Endothelial cell (in vitro differentiated cells): ENCODE data around the gene SEC23B. TPM values are rescaled to one million over a fixed set of nuclear protein-coding genes. Genes with fewer than 3 reads are reported as not detected.

Source experiments
- DNase-seq: peaks from one replicate; pipeline ENCODE4 v3.0.0; 2021; ENCODE audit warnings: low spot score
- H3K27ac Mint-ChIP-seq: one replicate; pipeline ENCODE4 v1.8.0; 2021; ENCODE audit warnings: mixed read lengths, inconsistent platforms; ENCODE audit not compliant: unreplicated experiment
- H3K27me3 Mint-ChIP-seq: one replicate; pipeline ENCODE4 v1.8.0; 2021; ENCODE audit warnings: mild to moderate bottlenecking, moderate library complexity, mixed read lengths, inconsistent platforms; ENCODE audit not compliant: unreplicated experiment
- H3K36me3 Mint-ChIP-seq: one replicate; pipeline ENCODE4 v1.8.0; 2021; ENCODE audit warnings: mild to moderate bottlenecking, low read depth, mixed read lengths, inconsistent platforms; ENCODE audit not compliant: unreplicated experiment
- H3K4me1 Mint-ChIP-seq: one replicate; pipeline ENCODE4 v1.8.0; 2021; ENCODE audit warnings: mild to moderate bottlenecking, mixed read lengths, inconsistent platforms; ENCODE audit not compliant: unreplicated experiment
- H3K4me3 Mint-ChIP-seq: one replicate; pipeline ENCODE4 v1.8.0; 2021; ENCODE audit warnings: mild to moderate bottlenecking, mixed read lengths, inconsistent platforms; ENCODE audit not compliant: unreplicated experiment
- H3K9me3 Mint-ChIP-seq: one replicate; pipeline ENCODE4 v1.8.0; 2021; ENCODE audit warnings: mixed read lengths, inconsistent platforms; ENCODE audit not compliant: unreplicated experiment
- total RNA-seq: library from RNA; stranded (reverse); fragmentation: NEBNext Ultra II Directional; extraction: Animal tissue kit (Norgen Biotek cat#: 25700); gene quantifications from one replicate; pipeline ENCODE4 v1.2.1, GENCODE V29; 2021; ENCODE audit not compliant: unreplicated experiment
- TF ChIP-seq, protein P1 (sequence below): fragments of 200-600 bp; sonication (generic); IDR thresholded peaks from one replicate; pipeline ENCODE4 v1.5.0; 2021; ENCODE audit warnings: antibody characterized with exemption; ENCODE audit not compliant: unreplicated experiment

SEC23B gene
- total RNA-seq, 1 donor from 2014 or later: 33.7 TPM

DNA sequence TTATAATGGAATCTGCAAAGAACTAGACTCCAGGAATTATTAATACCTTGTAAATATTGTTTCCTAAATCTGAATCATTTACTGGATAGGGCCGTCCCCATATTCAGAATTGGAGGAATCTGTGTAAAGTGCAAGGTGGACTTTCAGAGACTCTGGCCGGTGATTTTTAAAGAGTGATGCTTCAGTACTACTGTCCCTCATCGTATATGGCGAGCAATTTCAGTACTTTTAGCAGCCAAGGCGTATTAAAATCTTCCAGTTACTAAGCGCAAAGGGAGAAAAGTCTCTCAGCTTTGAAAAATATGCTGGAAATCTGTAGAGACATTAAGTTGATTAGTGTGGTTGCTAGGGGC is 60.0 kb downstream of the SEC23B start:
- TF ChIP-seq, protein P1, sequence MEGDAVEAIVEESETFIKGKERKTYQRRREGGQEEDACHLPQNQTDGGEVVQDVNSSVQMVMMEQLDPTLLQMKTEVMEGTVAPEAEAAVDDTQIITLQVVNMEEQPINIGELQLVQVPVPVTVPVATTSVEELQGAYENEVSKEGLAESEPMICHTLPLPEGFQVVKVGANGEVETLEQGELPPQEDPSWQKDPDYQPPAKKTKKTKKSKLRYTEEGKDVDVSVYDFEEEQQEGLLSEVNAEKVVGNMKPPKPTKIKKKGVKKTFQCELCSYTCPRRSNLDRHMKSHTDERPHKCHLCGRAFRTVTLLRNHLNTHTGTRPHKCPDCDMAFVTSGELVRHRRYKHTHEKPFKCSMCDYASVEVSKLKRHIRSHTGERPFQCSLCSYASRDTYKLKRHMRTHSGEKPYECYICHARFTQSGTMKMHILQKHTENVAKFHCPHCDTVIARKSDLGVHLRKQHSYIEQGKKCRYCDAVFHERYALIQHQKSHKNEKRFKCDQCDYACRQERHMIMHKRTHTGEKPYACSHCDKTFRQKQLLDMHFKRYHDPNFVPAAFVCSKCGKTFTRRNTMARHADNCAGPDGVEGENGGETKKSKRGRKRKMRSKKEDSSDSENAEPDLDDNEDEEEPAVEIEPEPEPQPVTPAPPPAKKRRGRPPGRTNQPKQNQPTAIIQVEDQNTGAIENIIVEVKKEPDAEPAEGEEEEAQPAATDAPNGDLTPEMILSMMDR: no peak
- peak overlapping the region; percentile 96 for H3K27ac Mint-ChIP-seq
- no peak for DNase-seq
- peaks cover 6% of the 10 kb centered on the region for H3K9me3 Mint-ChIP-seq
- peaks cover 19% of the 10 kb centered on the region for H3K36me3 Mint-ChIP-seq
- H3K4me1 Mint-ChIP-seq: peaks cover 13% of the 10 kb centered on the region
- peaks cover 10% of the 10 kb centered on the region for H3K27me3 Mint-ChIP-seq
- H3K4me3 Mint-ChIP-seq: peak overlapping the region; percentile 98

DNA sequence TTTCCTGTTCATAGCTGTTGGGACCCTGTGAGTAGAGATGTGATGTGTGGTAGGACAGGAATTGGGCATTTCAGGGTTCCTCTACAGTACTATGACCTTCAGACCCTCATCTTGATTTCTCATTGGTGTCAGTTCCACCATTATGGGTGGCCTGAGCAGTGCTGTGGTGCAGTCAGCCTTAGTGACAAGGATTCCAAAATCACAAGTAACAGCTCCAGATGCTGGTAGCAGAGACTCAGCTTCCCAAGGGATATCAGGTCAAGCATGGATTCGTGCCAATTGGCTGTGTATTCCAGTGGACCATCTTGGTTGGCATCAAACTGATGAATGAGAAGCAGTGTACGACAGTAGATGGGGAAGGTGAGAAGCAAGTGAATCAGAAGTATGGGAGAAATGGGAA is 63.3 kb downstream of the SEC23B start:
- Mint-ChIP-seq H3K27me3 (peaks cover 7% of the 10 kb centered on the region), H3K9me3 (peaks cover 6% of the 10 kb centered on the region), H3K4me3 (no peak overlapping the region), H3K4me1 (peaks cover 10% of the 10 kb centered on the region), H3K27ac (no peak overlapping the region), H3K36me3 (peaks cover 15% of the 10 kb centered on the region)
- DNase-seq: no peak
- TF ChIP-seq, protein P1: no peak

DNA sequence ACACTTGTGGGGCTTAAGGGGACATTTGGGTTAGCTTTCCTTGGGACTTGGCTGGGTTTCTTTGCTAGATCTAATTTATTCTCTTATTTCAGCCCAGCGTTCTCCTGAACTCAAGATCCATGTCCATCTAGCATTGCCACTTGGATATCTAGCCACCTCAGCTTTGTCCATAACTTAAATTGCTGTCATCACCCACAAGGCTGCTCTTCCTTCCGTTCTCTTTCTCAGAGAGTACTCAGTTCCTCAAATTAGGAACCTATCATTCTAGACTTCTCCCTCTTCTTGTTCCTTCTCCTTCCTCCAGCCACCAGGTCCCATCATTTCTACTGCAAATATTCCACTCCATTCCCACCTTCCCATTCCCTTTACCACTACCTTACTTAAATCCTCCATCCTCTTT is 63.8 kb downstream of the SEC23B start:
- no peak for DNase-seq
- H3K27ac Mint-ChIP-seq: no peak overlapping the region
- peaks cover 12% of the 10 kb centered on the region for H3K36me3 Mint-ChIP-seq
- TF ChIP-seq, protein P1: no peak
- H3K27me3 Mint-ChIP-seq: peaks cover 5% of the 10 kb centered on the region
- H3K9me3 Mint-ChIP-seq: peaks cover 5% of the 10 kb centered on the region
- peaks cover 7% of the 10 kb centered on the region for H3K4me1 Mint-ChIP-seq
- H3K4me3 Mint-ChIP-seq: no peak overlapping the region

DNA sequence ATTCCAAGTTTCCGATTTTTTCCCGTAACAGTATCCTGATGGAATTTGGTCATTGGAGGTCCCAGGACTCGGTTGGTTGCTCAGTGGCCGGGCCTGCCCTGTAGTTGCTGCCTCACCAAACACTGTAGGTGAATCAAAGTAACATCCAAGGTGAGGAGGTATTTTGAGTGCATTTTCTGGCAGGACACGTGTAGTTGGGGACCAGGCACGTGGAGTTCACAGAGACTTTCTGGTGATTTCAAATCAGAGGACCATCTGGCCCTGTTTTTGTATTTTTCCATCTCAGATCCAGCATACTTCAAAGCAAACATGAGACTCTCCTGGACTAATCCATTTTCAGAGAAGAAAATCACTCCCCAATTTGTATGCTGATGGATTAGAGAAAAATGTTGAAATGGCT is 70.2 kb downstream of the SEC23B start:
- no peaks in the 10 kb centered on the region for H3K4me1 Mint-ChIP-seq
- H3K27ac Mint-ChIP-seq: no peak overlapping the region
- no peaks in the 10 kb centered on the region for H3K27me3 Mint-ChIP-seq
- no peak for DNase-seq
- no peaks in the 10 kb centered on the region for H3K9me3 Mint-ChIP-seq
- H3K4me3 Mint-ChIP-seq: no peak overlapping the region
- TF ChIP-seq, protein P1: no peak
- H3K36me3 Mint-ChIP-seq: no peaks in the 10 kb centered on the region

DNA sequence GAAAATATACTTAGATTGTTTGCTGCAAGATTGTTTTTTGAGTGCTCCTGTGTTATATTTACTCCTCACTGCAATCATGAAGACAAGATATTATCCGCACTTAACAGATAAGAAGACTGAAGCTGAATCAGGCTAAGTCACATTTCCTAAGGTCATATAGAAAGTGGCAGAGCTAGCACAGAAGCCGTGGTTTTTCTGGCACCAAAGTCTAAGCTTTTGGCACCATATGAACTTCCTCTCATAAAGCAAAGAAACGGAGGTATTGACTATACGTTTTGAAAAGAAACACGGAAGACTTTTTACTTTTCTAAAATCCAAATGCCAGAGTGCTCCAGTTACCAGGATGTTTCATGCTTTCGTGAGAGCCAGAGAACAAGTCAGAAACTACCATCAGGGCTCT is 70.8 kb downstream of the SEC23B start:
- no peaks in the 10 kb centered on the region for H3K36me3 Mint-ChIP-seq
- H3K27me3 Mint-ChIP-seq: no peaks in the 10 kb centered on the region
- no peak overlapping the region for H3K4me3 Mint-ChIP-seq
- no peak for DNase-seq
- no peak overlapping the region for H3K27ac Mint-ChIP-seq
- H3K4me1 Mint-ChIP-seq: no peaks in the 10 kb centered on the region
- no peaks in the 10 kb centered on the region for H3K9me3 Mint-ChIP-seq
- TF ChIP-seq, protein P1: no peak
